Loucy (cell line): Measurements from ENCODE around the gene PPP1R16B.

Experiments used
- H2AFZ ChIP-seq: fragments of 200-600 bp; sonication (generic); 2 replicates; pipeline ENCODE4 v1.6.0; 2016; ENCODE audit warnings: antibody characterized with exemption, mild to moderate bottlenecking, low read length, moderate library complexity
- H3F3A ChIP-seq: fragments of 200-600 bp; 2 replicates; pipeline ENCODE4 v1.6.0; 2016; ENCODE audit warnings: antibody characterized with exemption, low read depth, mild to moderate bottlenecking
- H3K27me3 ChIP-seq: fragments of 200-600 bp; sonication (generic); 2 replicates; pipeline ENCODE4 v1.6.1; 2014; ENCODE audit warnings: low read length, mild to moderate bottlenecking; ENCODE audit not compliant: insufficient read depth, poor library complexity, severe bottlenecking
- H3K36me3 ChIP-seq: fragments of 200-600 bp; sonication (generic); 2 replicates; pipeline ENCODE4 v1.6.1; 2016; ENCODE audit warnings: low read length; ENCODE audit not compliant: insufficient read depth
- H3K4me1 ChIP-seq: fragments of 200-600 bp; sonication (generic); 2 replicates; pipeline ENCODE4 v1.5.1; 2014; ENCODE audit warnings: low read length, mild to moderate bottlenecking; ENCODE audit not compliant: insufficient read depth, poor library complexity, severe bottlenecking
- H3K4me2 ChIP-seq: fragments of 200-600 bp; sonication (generic); 2 replicates; pipeline ENCODE4 v1.6.0; 2014; ENCODE audit warnings: antibody characterized with exemption, low read length, low read depth, mild to moderate bottlenecking; ENCODE audit not compliant: poor library complexity, severe bottlenecking
- H3K4me3 ChIP-seq: fragments of 200-600 bp; sonication (generic); 2 replicates; pipeline ENCODE4 v1.5.1; 2014; ENCODE audit warnings: low read length, mild to moderate bottlenecking, mixed read lengths; ENCODE audit not compliant: poor library complexity, severe bottlenecking
- H3K79me2 ChIP-seq: fragments of 200-600 bp; sonication (generic); 2 replicates; pipeline ENCODE4 v1.6.1; 2014; ENCODE audit warnings: low read length; ENCODE audit not compliant: insufficient read depth
- H3K9ac ChIP-seq: fragments of 200-600 bp; sonication (generic); 2 replicates; pipeline ENCODE4 v1.6.0; 2014; ENCODE audit warnings: mild to moderate bottlenecking, low read depth, low read length, moderate library complexity; ENCODE audit not compliant: poor library complexity, severe bottlenecking
- H3K9me2 ChIP-seq: fragments of 200-600 bp; sonication (generic); replicated peaks from 2 replicates; pipeline ENCODE4 v1.6.1; 2016; ENCODE audit warnings: low read depth, low read length, mixed read lengths
- H3K9me3 ChIP-seq: fragments of 200-600 bp; sonication (generic); 2 replicates; pipeline ENCODE4 v1.6.1; 2014; ENCODE audit warnings: mild to moderate bottlenecking, antibody characterized with exemption, low read length, low read depth; ENCODE audit not compliant: insufficient read depth
- H4K20me1 ChIP-seq: fragments of 200-600 bp; sonication (generic); 2 replicates; pipeline ENCODE4 v1.6.0; 2014; ENCODE audit warnings: antibody characterized with exemption, low read length, mild to moderate bottlenecking; ENCODE audit not compliant: insufficient read depth, poor library complexity, severe bottlenecking
- EZH2phosphoT487 ChIP-seq: fragments of 200-600 bp; IDR thresholded peaks from 2 replicates; pipeline ENCODE4 v1.6.1; 2018; ENCODE audit warnings: antibody characterized with exemption, mild to moderate bottlenecking, moderate library complexity, borderline replicate concordance
- TF ChIP-seq, protein P1 (sequence below): fragments of 200-600 bp; sonication (generic); conservative IDR thresholded peaks from 2 replicates; pipeline ENCODE4 v1.5.1; 2014; ENCODE audit warnings: mild to moderate bottlenecking, antibody characterized with exemption, low read length

The PPP1R16B gene

DNA sequence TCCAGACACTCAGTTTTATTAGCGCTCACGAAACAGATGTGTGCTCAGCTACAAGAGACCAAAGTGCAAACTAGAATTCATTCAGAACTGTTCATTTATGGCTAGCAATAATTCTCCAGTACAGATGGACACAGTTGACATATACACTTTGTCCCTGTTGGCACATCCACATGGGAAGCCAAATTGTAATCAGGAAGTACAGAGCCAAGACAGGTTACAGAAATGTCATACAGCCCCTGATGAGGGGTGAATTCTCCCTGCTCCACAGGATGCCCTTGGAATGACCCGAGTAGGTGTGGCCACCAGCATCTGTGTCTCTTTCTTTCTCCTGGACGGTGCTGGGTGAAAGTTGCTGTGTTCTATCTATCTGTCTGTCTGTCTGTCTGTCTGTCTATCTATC, 164.2 kb downstream of the PPP1R16B start:
- Histone ChIP-seq H4K20me1 (no peaks in the 10 kb centered on the region), H3K9ac (no peak overlapping the region), H3K9me2 (no peaks in the 10 kb centered on the region), H3K4me1 (peaks cover 9% of the 10 kb centered on the region), H3F3A (no peaks in the 10 kb centered on the region), H3K4me3 (no peak overlapping the region), H3K79me2 (peaks cover 23% of the 10 kb centered on the region; the same call in 1 of the 2 replicates), H3K9me3 (no peaks in the 10 kb centered on the region), H2AFZ (no peak overlapping the region), H3K27me3 (no peaks in the 10 kb centered on the region), H3K4me2 (no peak overlapping the region), H3K36me3 (peaks cover 21% of the 10 kb centered on the region; the same call in 1 of the 2 replicates)
- no peak for TF ChIP-seq EZH2phosphoT487

DNA sequence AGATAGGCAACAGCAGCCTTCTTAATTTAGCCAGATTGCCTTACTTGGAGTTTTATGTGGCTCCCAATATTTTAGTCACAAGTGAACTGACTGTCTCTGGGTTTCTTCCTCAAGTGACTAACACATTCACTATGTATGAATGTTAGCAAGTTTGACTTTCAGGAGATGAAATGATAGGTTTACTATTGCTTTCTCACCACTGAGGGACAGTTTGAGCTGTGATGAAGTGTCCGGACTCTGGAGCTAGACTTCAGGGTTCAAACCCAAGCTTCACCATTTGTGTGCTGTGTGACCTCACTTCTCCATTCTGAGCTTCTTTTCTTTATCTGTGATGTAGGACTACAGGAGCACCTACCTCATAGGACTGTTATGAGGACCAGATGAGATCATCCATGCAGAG, 164.8 kb downstream of the PPP1R16B start:
- H2AFZ ChIP-seq, result no peak overlapping the region
- H3K4me1 ChIP-seq, result peaks cover 7% of the 10 kb centered on the region
- no peak overlapping the region for H3K4me2 ChIP-seq
- H3K36me3 ChIP-seq, result peaks cover 21% of the 10 kb centered on the region; the same call in 1 of the 2 replicates
- H3F3A ChIP-seq, result no peaks in the 10 kb centered on the region
- TF ChIP-seq EZH2phosphoT487, result no peak
- TF ChIP-seq, protein P1, sequence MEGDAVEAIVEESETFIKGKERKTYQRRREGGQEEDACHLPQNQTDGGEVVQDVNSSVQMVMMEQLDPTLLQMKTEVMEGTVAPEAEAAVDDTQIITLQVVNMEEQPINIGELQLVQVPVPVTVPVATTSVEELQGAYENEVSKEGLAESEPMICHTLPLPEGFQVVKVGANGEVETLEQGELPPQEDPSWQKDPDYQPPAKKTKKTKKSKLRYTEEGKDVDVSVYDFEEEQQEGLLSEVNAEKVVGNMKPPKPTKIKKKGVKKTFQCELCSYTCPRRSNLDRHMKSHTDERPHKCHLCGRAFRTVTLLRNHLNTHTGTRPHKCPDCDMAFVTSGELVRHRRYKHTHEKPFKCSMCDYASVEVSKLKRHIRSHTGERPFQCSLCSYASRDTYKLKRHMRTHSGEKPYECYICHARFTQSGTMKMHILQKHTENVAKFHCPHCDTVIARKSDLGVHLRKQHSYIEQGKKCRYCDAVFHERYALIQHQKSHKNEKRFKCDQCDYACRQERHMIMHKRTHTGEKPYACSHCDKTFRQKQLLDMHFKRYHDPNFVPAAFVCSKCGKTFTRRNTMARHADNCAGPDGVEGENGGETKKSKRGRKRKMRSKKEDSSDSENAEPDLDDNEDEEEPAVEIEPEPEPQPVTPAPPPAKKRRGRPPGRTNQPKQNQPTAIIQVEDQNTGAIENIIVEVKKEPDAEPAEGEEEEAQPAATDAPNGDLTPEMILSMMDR, result no peak
- no peaks in the 10 kb centered on the region for H4K20me1 ChIP-seq
- H3K79me2 ChIP-seq, result peaks cover 17% of the 10 kb centered on the region; the same call in 1 of the 2 replicates
- no peaks in the 10 kb centered on the region for H3K27me3 ChIP-seq
- H3K4me3 ChIP-seq, result no peak overlapping the region
- H3K9me2 ChIP-seq, result no peaks in the 10 kb centered on the region
- no peaks in the 10 kb centered on the region for H3K9me3 ChIP-seq
- no peak overlapping the region for H3K9ac ChIP-seq
